ENCODE results near the gene EVX2.

Gene EVX2

DNA sequence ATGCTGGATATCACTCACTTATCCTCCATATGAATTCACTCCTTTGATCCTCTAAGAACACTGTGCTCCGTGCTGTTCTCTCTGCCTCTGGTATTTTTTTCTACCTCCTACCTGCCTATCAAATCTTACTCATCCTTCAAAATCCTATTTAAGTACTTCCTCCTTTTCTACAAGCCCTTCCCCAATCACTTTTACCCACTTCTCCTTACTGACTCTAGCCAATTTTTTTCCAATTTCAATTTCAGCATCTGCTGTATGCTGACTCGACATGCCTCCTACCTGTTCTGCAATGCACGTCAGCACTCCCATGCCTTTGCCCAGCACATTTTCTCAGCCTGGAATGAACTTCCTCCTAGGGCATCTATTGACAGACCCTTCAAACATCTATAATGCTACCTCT lies 44.4 kb downstream of the EVX2 start:
- no peak for ATAC-seq (replicated peaks; ENCODE audit: extremely low read depth, poor library complexity, severe bottlenecking)
- H3K9me3 Mint-ChIP-seq = no peaks in the 10 kb centered on the region
- H3K4me1 Mint-ChIP-seq = no peaks in the 10 kb centered on the region

GRCh38 chr2:176038694-176039093 lies 45.1 kb downstream of the EVX2 start:
- H3K36me3 Mint-ChIP-seq (ENCODE audit: insufficient read depth) = no peaks in the 10 kb centered on the region
- H3K27me3 Mint-ChIP-seq = peaks cover 70% of the 10 kb centered on the region
- no peak for ATAC-seq (replicated peaks; ENCODE audit: extremely low read depth, poor library complexity, severe bottlenecking)
- DNase-seq (ENCODE audit: low spot score in 2 of 2) = no peak
- H3K27ac Mint-ChIP-seq (ENCODE audit: low read depth) = no peak overlapping the region
- H3K9me3 Mint-ChIP-seq = no peaks in the 10 kb centered on the region
- H3K4me3 Mint-ChIP-seq = no peak overlapping the region
- no peaks in the 10 kb centered on the region for H3K4me1 Mint-ChIP-seq

More for the DNA sequence above, 44.4 kb downstream of the EVX2 start:
- Mint-ChIP-seq H3K27me3 (peaks cover 65% of the 10 kb centered on the region), H3K27ac (ENCODE audit: low read depth) (no peak overlapping the region), H3K36me3 (ENCODE audit: insufficient read depth) (no peaks in the 10 kb centered on the region), H3K4me3 (no peak overlapping the region)
- DNase-seq (ENCODE audit: low spot score in 2 of 2) = no peak

GRCh38 chr2:176035013-176035691 lies 48.6 kb downstream of the EVX2 start:
- H3K4me3 Mint-ChIP-seq = no peak overlapping the region
- H3K27me3 Mint-ChIP-seq = peaks cover 39% of the 10 kb centered on the region
- no peak for ATAC-seq (replicated peaks; ENCODE audit: extremely low read depth, poor library complexity, severe bottlenecking)
- H3K27ac Mint-ChIP-seq (ENCODE audit: low read depth) = no peak overlapping the region
- no peaks in the 10 kb centered on the region for H3K36me3 Mint-ChIP-seq (ENCODE audit: insufficient read depth)
- no peak for DNase-seq (ENCODE audit: low spot score in 2 of 2)
- H3K4me1 Mint-ChIP-seq = no peaks in the 10 kb centered on the region
- no peaks in the 10 kb centered on the region for H3K9me3 Mint-ChIP-seq

GRCh38 chr2:176027806-176028205 lies 56.0 kb downstream of the EVX2 start:
- no peak overlapping the region for H3K27ac Mint-ChIP-seq (ENCODE audit: low read depth)
- H3K4me3 Mint-ChIP-seq = no peak overlapping the region
- no peak for DNase-seq (ENCODE audit: low spot score in 2 of 2)
- H3K9me3 Mint-ChIP-seq = no peaks in the 10 kb centered on the region
- no peak for ATAC-seq (replicated peaks; ENCODE audit: extremely low read depth, poor library complexity, severe bottlenecking)
- no peaks in the 10 kb centered on the region for H3K4me1 Mint-ChIP-seq
- H3K27me3 Mint-ChIP-seq = peaks cover 46% of the 10 kb centered on the region
- no peaks in the 10 kb centered on the region for H3K36me3 Mint-ChIP-seq (ENCODE audit: insufficient read depth)

All from central memory CD8-positive, alpha-beta T cell (primary cell).